IMR-90 (cell line): Measurements from ENCODE around the gene PTH2. TPM values are rescaled to one million over a fixed set of nuclear protein-coding genes. Genes with fewer than 3 reads are reported as not detected.

Experiments
- ATAC-seq: fragments of 200-7000 bp; cut with Tn5 transposase; 2 replicates; pipeline ENCODE4 v1.9.1; 2020; ENCODE audit warnings: low read depth, mild to moderate bottlenecking, moderate library complexity
- BruUV-seq: library from RNA; stranded (reverse); fragments of 400-500 nt; replicated peaks from 2 replicates; lab custom pipeline; 2021; lab: Mats Ljungman, UMichigan
- CTCF ChIA-PET: fragments of 300-600 bp; formaldehyde crosslinking; extraction: SDS; loops from one replicate; lab custom pipeline; 2021; ENCODE audit warnings: antibody characterized with exemption; lab: Yijun Ruan, JAX
- POLR2A ChIA-PET: fragments of 300-600 bp; sonication (Branson Sonifier 250); formaldehyde crosslinking; loops from one replicate; lab custom pipeline; 2022; ENCODE audit warnings: antibody characterized with exemption; ENCODE audit not compliant: unreplicated experiment; lab: Charles Lee
- DNase-seq: peaks from one replicate; pipeline ENCODE4 v3.0.0; 2013
- H2AFZ ChIP-seq: replicated peaks from 2 replicates; pipeline ENCODE3; 2013; ENCODE audit warnings: low read length, mild to moderate bottlenecking; ENCODE audit not compliant: poor library complexity
- H2AK5ac ChIP-seq: 2 replicates; pipeline ENCODE4 v1.6.1; 2013; ENCODE audit warnings: low read depth, low read length, inconsistent platforms
- H2AK9ac ChIP-seq: replicated peaks from 2 replicates; pipeline ENCODE3; 2013; ENCODE audit warnings: mild to moderate bottlenecking, low read depth, low read length, moderate library complexity; ENCODE audit not compliant: poor library complexity
- H2BK120ac ChIP-seq: 2 replicates; pipeline ENCODE4 v1.6.1; 2013; ENCODE audit warnings: low read depth, low read length, inconsistent platforms
- H2BK15ac ChIP-seq: 3 replicates; pipeline ENCODE4 v1.6.1; 2013; ENCODE audit warnings: low read depth, low read length, inconsistent platforms
- H2BK20ac ChIP-seq: 2 replicates; pipeline ENCODE4 v1.6.1; 2013; ENCODE audit warnings: low read depth, mild to moderate bottlenecking, inconsistent platforms, low read length, moderate library complexity
- H2BK5ac ChIP-seq: 2 replicates; pipeline ENCODE4 v1.6.1; 2013; ENCODE audit warnings: mild to moderate bottlenecking, low read depth, low read length, inconsistent platforms; ENCODE audit not compliant: poor library complexity, severe bottlenecking
- H3K14ac ChIP-seq: replicated peaks from 2 replicates; pipeline ENCODE4 v1.6.1; 2013; ENCODE audit warnings: low read depth, low read length, inconsistent platforms
- H3K18ac ChIP-seq: 2 replicates; pipeline ENCODE4 v1.6.1; 2013; ENCODE audit warnings: low read depth, low read length, control low read depth
- H3K23ac ChIP-seq: 2 replicates; pipeline ENCODE4 v1.6.1; 2013; ENCODE audit warnings: low read depth, low read length, inconsistent platforms
- H3K27ac ChIP-seq: 2 replicates; pipeline ENCODE4 v1.5.1; 2013; ENCODE audit warnings: mild to moderate bottlenecking, control low read depth, low read length; ENCODE audit not compliant: insufficient read depth
- H3K27me3 ChIP-seq: 2 replicates; pipeline ENCODE4 v1.6.1; 2013; ENCODE audit warnings: low read length; ENCODE audit not compliant: control insufficient read depth, insufficient read depth
- H3K36me3 ChIP-seq: 2 replicates; pipeline ENCODE4 v1.6.1; 2013; ENCODE audit warnings: low read length, mixed read lengths; ENCODE audit not compliant: control insufficient read depth, insufficient read depth
- H3K4ac ChIP-seq: 2 replicates; pipeline ENCODE4 v1.6.1; 2013; ENCODE audit warnings: low read depth, low read length, inconsistent platforms
- H3K4me1 ChIP-seq: 2 replicates; pipeline ENCODE4 v1.6.1; 2013; ENCODE audit warnings: low read length, mixed read lengths; ENCODE audit not compliant: control insufficient read depth, insufficient read depth
- H3K4me2 ChIP-seq: 2 replicates; pipeline ENCODE4 v1.6.1; 2013; ENCODE audit warnings: low read depth, mild to moderate bottlenecking, control low read depth, low read length, moderate library complexity
- H3K4me3 ChIP-seq: 2 replicates; pipeline ENCODE4 v1.5.1; 2013; ENCODE audit warnings: low read depth, mild to moderate bottlenecking, control low read depth, low read length, moderate library complexity; ENCODE audit not compliant: insufficient read depth
- H3K56ac ChIP-seq: 2 replicates; pipeline ENCODE4 v1.6.1; 2013; ENCODE audit warnings: low read length, inconsistent platforms; ENCODE audit not compliant: insufficient read depth; ENCODE audit errors: extremely low read depth
- H3K79me1 ChIP-seq, 2 experiments: 2 replicates each; pipeline ENCODE4 v1.6.1; 2013; ENCODE audit warnings: low read length in 2 of 2, inconsistent platforms in 1 of 2, low read depth in 1 of 2
- H3K9ac ChIP-seq: 2 replicates; pipeline ENCODE4 v1.6.1; 2013; ENCODE audit warnings: low read depth, low read length, control low read depth
- H3K9me1 ChIP-seq: 2 replicates; pipeline ENCODE4 v1.6.1; 2013; ENCODE audit warnings: low read length, inconsistent platforms; ENCODE audit not compliant: insufficient read depth
- H3K9me3 ChIP-seq: 2 replicates; pipeline ENCODE4 v1.6.1; 2013; ENCODE audit warnings: low read length; ENCODE audit not compliant: control insufficient read depth, insufficient read depth
- H4K20me1 ChIP-seq: 2 replicates; pipeline ENCODE4 v1.6.1; 2013; ENCODE audit warnings: low read length, inconsistent platforms; ENCODE audit not compliant: insufficient read depth
- H4K5ac ChIP-seq: 2 replicates; pipeline ENCODE4 v1.6.1; 2013; ENCODE audit warnings: mild to moderate bottlenecking, low read depth, low read length, control low read depth
- H4K8ac ChIP-seq, 2 experiments: 2 replicates each; pipeline ENCODE4 v1.6.1; 2013; ENCODE audit warnings: low read depth in 2 of 2, low read length in 2 of 2, control low read depth in 1 of 2, inconsistent platforms in 1 of 2
- H4K91ac ChIP-seq: 2 replicates; pipeline ENCODE4 v1.6.1; 2013; ENCODE audit warnings: low read depth, low read length, inconsistent platforms; ENCODE audit not compliant: insufficient read depth
- CHD1 ChIP-seq: IDR thresholded peaks from 2 replicates; pipeline ENCODE4 v1.6.1; 2012; ENCODE audit warnings: low read depth, low read length, improper control_type of control experiment
- MXI1 ChIP-seq: IDR thresholded peaks from 2 replicates; pipeline ENCODE4 v1.6.1; 2012; ENCODE audit warnings: low read depth, mild to moderate bottlenecking, low read length, moderate library complexity, borderline replicate concordance
- POLR2A ChIP-seq: IDR thresholded peaks from 2 replicates; pipeline ENCODE4 v1.6.1; 2012; ENCODE audit warnings: mild to moderate bottlenecking, low read depth, low read length
- RCOR1 ChIP-seq: IDR thresholded peaks from 2 replicates; pipeline ENCODE4 v1.6.1; 2012; ENCODE audit warnings: mild to moderate bottlenecking, low read length, improper control_type of control experiment; ENCODE audit not compliant: insufficient replicate concordance
- USF2 ChIP-seq: fragments of 150-350 bp; IDR thresholded peaks from 2 replicates; pipeline ENCODE4 v1.6.1; 2017; ENCODE audit warnings: mild to moderate bottlenecking, antibody characterized with exemption, low read length, low read depth
- WGBS, 2 experiments: methylation state at CpG; one replicate each; pipeline versions ENCODE4 v1.1.5 to v1.1.7; 2013; ENCODE audit warnings: missing lambda C conversion rate in 2 of 2; ENCODE audit not compliant: insufficient read length in 1 of 2; ENCODE audit errors: extremely low coverage in 2 of 2; 5-methylcytosine and 5-hydroxymethylcytosine counted together
- dilution Hi-C: fragments of 300-500 bp; cut with HindIII; formaldehyde crosslinking; loops from one replicate; pipeline ENCODE4 v1.14.3; 2018; ENCODE audit warnings: low sequenced_read_pairs; ENCODE audit not compliant: unreplicated experiment
- in situ Hi-C: fragments of 300-500 bp; cut with MboI; formaldehyde crosslinking; loops from 3 replicates; pipeline ENCODE4 v1.14.3; 2019; ENCODE audit warnings: low sequenced_read_pairs, inconsistent platforms, mixed read lengths
- intact Hi-C: fragments of 100-400 bp; cut with micrococcal nuclease; formaldehyde crosslinking; loops from 2 replicates; pipeline ENCODE4 v1.10.0; 2022
- polyA plus RNA-seq, 3 experiments: library from polyadenylated mRNA; depleted of rRNA; stranded (reverse); fragments of >200 nt; gene quantifications; 2 replicates each; pipeline ENCODE4 v1.2.3, GENCODE V29; 2012; ENCODE audit warnings: low replicate concordance in 1 of 3
- total RNA-seq: library from RNA; depleted of rRNA; stranded (reverse); fragments of >200 nt; gene quantifications from 2 replicates; pipeline ENCODE4 v1.2.3, GENCODE V29; 2012
- TF ChIP-seq, protein P1 (sequence below): conservative IDR thresholded peaks from 2 replicates; pipeline ENCODE4 v1.5.1; 2012; ENCODE audit warnings: mild to moderate bottlenecking, low read depth, low read length, improper control_type of control experiment
- TF ChIP-seq, protein P2 (sequence below): fragments of 150-350 bp; IDR thresholded peaks from 2 replicates; pipeline ENCODE4 v1.6.1; 2016; ENCODE audit warnings: low read depth, mild to moderate bottlenecking, low read length, moderate library complexity, borderline replicate concordance

The PTH2 gene
- total and polyA plus RNA-seq, 2 of the 4 experiments (the other 2 are of a cell fraction), result not detected

DNA sequence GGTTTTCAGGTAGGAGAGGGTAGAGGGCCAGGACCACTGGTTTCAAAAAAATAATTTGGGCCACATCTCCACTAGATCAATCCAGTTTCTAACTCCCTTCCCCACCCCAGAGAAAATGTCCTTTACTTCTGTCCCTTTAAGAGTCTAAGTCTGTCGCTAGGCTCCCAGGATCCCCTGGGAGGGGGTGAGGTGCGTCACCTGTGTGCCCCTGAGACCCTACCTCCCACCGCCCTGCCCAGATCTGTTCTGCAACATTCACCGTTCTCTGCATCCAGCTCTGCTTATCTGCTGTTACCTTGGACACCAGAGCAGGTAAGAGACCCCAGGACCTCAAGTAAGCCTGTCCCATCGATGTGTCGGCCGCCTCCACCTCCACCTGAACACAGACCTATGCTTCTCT is 1.9 kb upstream of the PTH2 start, which contains the start of gene GFY:
Gene GFY (plus strand): TSS at position 211 of the 400 bp plus-strand sequence. CDS start 1,043 bp downstream, outside the sequence.
- 43% methylated on average over 3 of the region's 7 CpGs; no CpG with 5 or more reads in 1 of the 2 experiments for WGBS, 2 experiments
- Histone ChIP-seq H3K36me3 (no peaks in the 10 kb centered on the region), H2AK5ac (no peak within 1 kb of the TSS), H3K4me2 (no peak within 1 kb of the TSS), H2AFZ (no peak within 1 kb of the TSS), H3K4ac (no peak within 1 kb of the TSS), H3K9me3 (peaks cover 2% of the 10 kb centered on the region; the same call in 1 of the 2 replicates), H4K8ac (no peak within 1 kb of the TSS), H3K23ac (no peak within 1 kb of the TSS), H3K18ac (no peak within 1 kb of the TSS), H3K9me1 (no peaks in the 10 kb centered on the region), H3K27me3 (peaks cover 93% of the 10 kb centered on the region), H3K27ac (no peak within 1 kb of the TSS), H3K9ac (no peak within 1 kb of the TSS), H2BK15ac (no peak within 1 kb of the TSS), H3K14ac (no peak within 1 kb of the TSS), H3K4me3 (no peak within 1 kb of the TSS), H4K5ac (no peak within 1 kb of the TSS), H3K79me1 (no peaks in the 10 kb centered on the region), H2AK9ac (no peak within 1 kb of the TSS), H2BK20ac (no peak within 1 kb of the TSS), H4K91ac (no peak within 1 kb of the TSS), H2BK120ac (no peak within 1 kb of the TSS), H3K56ac (no peak within 1 kb of the TSS), H2BK5ac (no peak within 1 kb of the TSS), H4K20me1 (no peaks in the 10 kb centered on the region), H3K4me1 (peaks cover 2% of the 10 kb centered on the region; the same call in 1 of the 2 replicates)
- no peak for DNase-seq
- TF ChIP-seq, protein P1, sequence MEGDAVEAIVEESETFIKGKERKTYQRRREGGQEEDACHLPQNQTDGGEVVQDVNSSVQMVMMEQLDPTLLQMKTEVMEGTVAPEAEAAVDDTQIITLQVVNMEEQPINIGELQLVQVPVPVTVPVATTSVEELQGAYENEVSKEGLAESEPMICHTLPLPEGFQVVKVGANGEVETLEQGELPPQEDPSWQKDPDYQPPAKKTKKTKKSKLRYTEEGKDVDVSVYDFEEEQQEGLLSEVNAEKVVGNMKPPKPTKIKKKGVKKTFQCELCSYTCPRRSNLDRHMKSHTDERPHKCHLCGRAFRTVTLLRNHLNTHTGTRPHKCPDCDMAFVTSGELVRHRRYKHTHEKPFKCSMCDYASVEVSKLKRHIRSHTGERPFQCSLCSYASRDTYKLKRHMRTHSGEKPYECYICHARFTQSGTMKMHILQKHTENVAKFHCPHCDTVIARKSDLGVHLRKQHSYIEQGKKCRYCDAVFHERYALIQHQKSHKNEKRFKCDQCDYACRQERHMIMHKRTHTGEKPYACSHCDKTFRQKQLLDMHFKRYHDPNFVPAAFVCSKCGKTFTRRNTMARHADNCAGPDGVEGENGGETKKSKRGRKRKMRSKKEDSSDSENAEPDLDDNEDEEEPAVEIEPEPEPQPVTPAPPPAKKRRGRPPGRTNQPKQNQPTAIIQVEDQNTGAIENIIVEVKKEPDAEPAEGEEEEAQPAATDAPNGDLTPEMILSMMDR, result no peak
- no peak for TF ChIP-seq CHD1
- no peak for TF ChIP-seq POLR2A
- TF ChIP-seq MXI1, result no peak
- TF ChIP-seq, protein P2, sequence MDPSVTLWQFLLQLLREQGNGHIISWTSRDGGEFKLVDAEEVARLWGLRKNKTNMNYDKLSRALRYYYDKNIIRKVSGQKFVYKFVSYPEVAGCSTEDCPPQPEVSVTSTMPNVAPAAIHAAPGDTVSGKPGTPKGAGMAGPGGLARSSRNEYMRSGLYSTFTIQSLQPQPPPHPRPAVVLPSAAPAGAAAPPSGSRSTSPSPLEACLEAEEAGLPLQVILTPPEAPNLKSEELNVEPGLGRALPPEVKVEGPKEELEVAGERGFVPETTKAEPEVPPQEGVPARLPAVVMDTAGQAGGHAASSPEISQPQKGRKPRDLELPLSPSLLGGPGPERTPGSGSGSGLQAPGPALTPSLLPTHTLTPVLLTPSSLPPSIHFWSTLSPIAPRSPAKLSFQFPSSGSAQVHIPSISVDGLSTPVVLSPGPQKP, result no peak
- no peak for TF ChIP-seq RCOR1
- TF ChIP-seq USF2, result no peak
- POLR2A ChIA-PET, result no interaction called here
- BruUV-seq, result no TSS peak
- in situ Hi-C loops (no loop called here), dilution Hi-C loops (no loop called here), intact Hi-C loops (no loop called here)
- no peak for ATAC-seq
- CTCF ChIA-PET, result no interaction called here
